T-cell (primary cell): Measurements from ENCODE around the gene TBC1D30. TPM values are rescaled to one million over a fixed set of nuclear protein-coding genes. Genes with fewer than 3 reads are reported as not detected.

ENCODE experiments used
- ATAC-seq, 4 experiments: fragments of 200-7000 bp in 3 of 4; fragments of 150-1000 bp in 1 of 4; cut with Tn5 transposase; replicated peaks in 1 of 4; 1 replicate in 3 of 4; 2 replicates in 1 of 4; pipeline ENCODE4 v1.10.0; 2021; ENCODE audit warnings: moderate library complexity in 3 of 4, mild to moderate bottlenecking in 2 of 4, moderate number of reproducible peaks in 1 of 4
- CTCF ChIA-PET, 2 donors: fragments of 300-600 bp; sonication (Branson Sonifier 250); formaldehyde crosslinking; loops; one replicate each; lab custom pipeline; 2022; ENCODE audit warnings: antibody characterized with exemption in 2 of 2; lab: Charles Lee
- POLR2A ChIA-PET, 2 donors: fragments of 300-600 bp; sonication (Branson Sonifier 250); formaldehyde crosslinking; loops; one replicate each; lab custom pipeline; 2022; ENCODE audit warnings: antibody characterized with exemption in 2 of 2; lab: Charles Lee
- DNase-seq, 35 experiments: peaks; one replicate each; pipeline versions ENCODE4 v3.0.0 to v3.0.0-alpha.2; 2013 to 2023
- H3K27ac ChIP-seq: one replicate; pipeline ENCODE4 v1.5.1; 2013; ENCODE audit warnings: low read length
- H3K27me3 ChIP-seq, 2 experiments: replicated peaks in 1 of 2; 1 replicate in 1 of 2; 2 replicates in 1 of 2; pipeline versions ENCODE4 v1.6.1 to v1.7.0; 2013; ENCODE audit warnings: low read length in 1 of 2, mixed read lengths in 1 of 2; ENCODE audit not compliant: control insufficient read depth in 2 of 2, insufficient read depth in 2 of 2; ENCODE audit errors: extremely low read depth in 1 of 2
- H3K36me3 ChIP-seq, 2 donors: 1 replicate in 1 of 2; 2 replicates in 1 of 2; pipeline versions ENCODE4 v1.6.1 to v1.7.0; 2013; ENCODE audit warnings: low read length in 1 of 2; ENCODE audit not compliant: control insufficient read depth in 2 of 2, insufficient read depth in 1 of 2; ENCODE audit errors: extremely low read depth in 1 of 2
- H3K4me1 ChIP-seq, 2 experiments: 1 replicate in 1 of 2; 2 replicates in 1 of 2; pipeline versions ENCODE4 v1.6.1 to v1.7.0; 2013; ENCODE audit warnings: low read length in 2 of 2, mixed read lengths in 1 of 2; ENCODE audit not compliant: insufficient read depth in 2 of 2, control insufficient read depth in 1 of 2; ENCODE audit errors: extremely low read depth in 1 of 2
- H3K4me3 ChIP-seq, 2 donors: 1 replicate in 1 of 2; 2 replicates in 1 of 2; pipeline versions ENCODE4 v1.5.1 to v1.7.0; 2013; ENCODE audit warnings: mild to moderate bottlenecking in 2 of 2, low read length in 1 of 2, moderate library complexity in 1 of 2; ENCODE audit not compliant: control insufficient read depth in 1 of 2; ENCODE audit errors: extremely low read depth in 1 of 2
- H3K9me3 ChIP-seq: 2 replicates; pipeline ENCODE4 v1.7.0; 2013
- H3K27ac Mint-ChIP-seq, 2 donors: one replicate each; pipeline ENCODE4 v1.8.0; 2020 to 2021; ENCODE audit warnings: mild to moderate bottlenecking in 2 of 2, mixed read lengths in 2 of 2
- H3K27me3 Mint-ChIP-seq, 2 donors: one replicate each; pipeline ENCODE4 v1.8.0; 2021 to 2022; ENCODE audit warnings: mixed read lengths in 2 of 2
- H3K36me3 Mint-ChIP-seq: one replicate; pipeline ENCODE4 v1.8.0; 2021; ENCODE audit warnings: mixed read lengths
- H3K4me1 Mint-ChIP-seq, 3 donors: one replicate each; pipeline ENCODE4 v1.8.0; 2020 to 2022; ENCODE audit warnings: mixed read lengths in 3 of 3, mild to moderate bottlenecking in 1 of 3
- H3K4me3 Mint-ChIP-seq, 3 donors: one replicate each; pipeline ENCODE4 v1.8.0; 2020 to 2022; ENCODE audit warnings: mild to moderate bottlenecking in 3 of 3, mixed read lengths in 3 of 3, moderate library complexity in 3 of 3
- H3K9me3 Mint-ChIP-seq, 3 donors: one replicate each; pipeline ENCODE4 v1.8.0; 2020 to 2022; ENCODE audit warnings: mixed read lengths in 3 of 3
- WGBS: methylation state at CpG from one replicate; pipeline ENCODE4 v1.1.5; 2013; ENCODE audit warnings: missing lambda C conversion rate; ENCODE audit not compliant: insufficient coverage; 5-methylcytosine and 5-hydroxymethylcytosine counted together
- total RNA-seq, 35 experiments: library from RNA in 6 of 35; stranded (reverse) in 6 of 35; fragments of 120-200 nt in 1 of 35; gene quantifications; one replicate each; pipeline versions ENCODE4 v1.2.1 to v1.2.4 and lab custom pipeline; 2013 to 2026

Gene TBC1D30
- total RNA-seq, 5 donors from 2014 or later (not counting 1 experiment from before 2014, with no cell fraction given): 0.07 to 0.73 (median 0.41) TPM

DNA sequence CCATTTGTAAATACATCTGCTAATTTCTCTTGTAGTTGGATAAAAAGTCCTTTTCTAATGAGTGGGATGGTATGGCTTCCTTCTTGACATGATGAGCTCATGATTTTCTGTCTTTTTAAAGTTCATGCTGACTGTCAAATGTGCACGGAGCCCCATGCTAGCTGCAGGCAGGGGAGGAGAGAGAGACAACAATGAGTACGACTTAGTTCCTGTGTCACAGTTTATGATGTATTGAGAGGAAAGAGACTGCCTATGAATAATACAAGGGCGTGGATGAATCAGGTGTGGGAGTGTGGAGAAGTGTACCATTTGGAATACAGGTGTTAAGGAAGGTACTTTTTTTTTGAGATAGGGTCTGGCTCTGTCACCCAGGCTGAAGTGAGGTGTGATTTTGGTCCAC lies 10.7 kb upstream of the TBC1D30 start:
- no peaks in the 10 kb centered on the region for H3K36me3 ChIP-seq
- H3K27me3 Mint-ChIP-seq: peaks cover 18 to 20% of the 10 kb centered on the region in 2 donors
- H3K27me3 ChIP-seq: peaks cover 0 to 8% of the 10 kb centered on the region in 2 experiments
- ChIA-PET CTCF (no interaction called here), POLR2A (no interaction called here)
- DNase-seq: no peak
- no peak overlapping the region for H3K4me3 ChIP-seq
- no peak overlapping the region for H3K27ac Mint-ChIP-seq
- H3K9me3 Mint-ChIP-seq: no peaks in the 10 kb centered on the region
- no peaks in the 10 kb centered on the region for H3K36me3 Mint-ChIP-seq
- no peak overlapping the region for H3K27ac ChIP-seq
- ATAC-seq: no peak
- no peaks in the 10 kb centered on the region for H3K4me1 ChIP-seq
- no peak overlapping the region for H3K4me3 Mint-ChIP-seq
- 71% methylated on average over 3 of the region's 3 CpGs for WGBS
- no peaks in the 10 kb centered on the region for H3K9me3 ChIP-seq
- peaks cover 0 to 2% (median 0%) of the 10 kb centered on the region in 3 donors for H3K4me1 Mint-ChIP-seq

DNA sequence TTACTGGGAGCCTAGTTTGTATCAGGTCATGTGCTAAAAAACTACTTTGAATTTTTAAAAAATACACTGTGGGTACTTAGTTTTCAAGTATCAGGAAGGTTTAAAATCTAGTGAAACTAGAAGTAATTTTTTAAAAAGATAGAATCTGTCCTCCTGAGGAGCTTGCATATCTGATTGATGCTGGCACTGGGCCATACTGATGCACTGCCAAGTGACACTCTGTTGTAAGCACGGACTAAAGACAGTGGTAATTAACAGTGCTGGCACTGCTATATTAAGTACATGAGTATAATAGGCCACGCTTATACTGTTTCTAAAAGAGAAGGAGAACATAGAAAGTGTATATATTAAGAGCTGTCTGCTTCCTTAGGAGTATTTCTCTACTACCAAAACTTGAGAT lies 10.0 kb upstream of the TBC1D30 start:
- POLR2A ChIA-PET: no interaction called here

DNA sequence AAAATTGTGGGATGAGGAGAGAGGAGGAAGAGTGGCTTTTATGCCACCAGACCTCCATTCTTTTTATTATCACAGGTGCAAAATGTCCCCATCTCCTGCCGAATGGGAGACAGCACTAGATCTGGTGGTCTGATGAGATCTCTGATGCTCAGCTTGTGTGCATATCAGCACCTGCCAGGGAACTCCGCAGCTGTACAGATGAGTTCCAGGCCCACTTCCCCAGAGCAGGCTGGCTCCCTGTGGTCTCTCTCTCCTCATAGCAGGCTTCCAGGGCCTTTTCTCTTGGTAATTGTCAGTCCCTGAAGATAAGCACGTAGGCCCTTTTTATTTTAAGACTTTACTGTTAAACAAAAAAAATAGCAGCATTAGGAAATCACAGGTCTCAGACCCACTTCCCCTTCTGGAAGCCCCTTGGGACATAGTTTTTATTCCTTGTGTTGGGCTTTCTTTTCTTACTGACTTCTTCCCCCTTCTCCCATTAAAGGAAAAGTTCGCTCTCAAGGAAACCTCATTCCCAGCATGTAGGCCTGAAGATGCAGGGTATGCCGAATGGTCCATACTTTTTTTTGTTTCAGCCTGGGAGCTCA lies 4.5 kb upstream of the TBC1D30 start:
- Histone ChIP-seq H3K9me3 (no peaks in the 10 kb centered on the region), H3K4me1 (peaks cover 3 to 8% of the 10 kb centered on the region in 2 experiments), H3K27me3 (peaks cover 2 to 27% of the 10 kb centered on the region in 2 experiments), H3K4me3 (no peak overlapping the region), H3K36me3 (no peaks in the 10 kb centered on the region), H3K27ac (no peak overlapping the region)
- ChIA-PET POLR2A (no interaction called here), CTCF (interaction anchor here in 1 of 2 donors (1.1 kb wide), 1 partner anchor 414 kb away, joined by 3 read pairs; no protein-coding TSS in a partner anchor)
- Mint-ChIP-seq H3K27ac (no peak overlapping the region), H3K27me3 (peaks cover 16 to 22% of the 10 kb centered on the region in 2 donors), H3K36me3 (no peaks in the 10 kb centered on the region), H3K4me1 (peaks cover 4 to 9% (median 7%) of the 10 kb centered on the region in 3 donors), H3K9me3 (peaks cover 0 to 3% (median 3%) of the 10 kb centered on the region in 3 donors), H3K4me3 (no peak overlapping the region)
- no CpG with 5 or more reads among the region's 5 CpGs for WGBS
- no peak for DNase-seq
- no peak for ATAC-seq

More for the DNA sequence above, 10.0 kb upstream of the TBC1D30 start:
- Mint-ChIP-seq H3K4me3 (no peak overlapping the region), H3K4me1 (peaks cover 0 to 2% (median 0%) of the 10 kb centered on the region in 3 donors), H3K27me3 (peaks cover 16 to 20% of the 10 kb centered on the region in 2 donors), H3K9me3 (no peaks in the 10 kb centered on the region), H3K36me3 (no peaks in the 10 kb centered on the region), H3K27ac (no peak overlapping the region)
- no peaks in the 10 kb centered on the region for H3K36me3 ChIP-seq
- H3K9me3 ChIP-seq: no peaks in the 10 kb centered on the region
- CTCF ChIA-PET: interaction anchor here in 1 of 2 donors (0.5 kb wide), 1 partner anchor 1395 kb away, joined by 5 read pairs; no protein-coding TSS in a partner anchor
- no CpG with 5 or more reads among the region's 2 CpGs for WGBS
- ATAC-seq (no peak), DNase-seq (no peak)
- H3K27ac ChIP-seq: no peak overlapping the region
- H3K4me3 ChIP-seq: no peak overlapping the region
- no peaks in the 10 kb centered on the region for H3K4me1 ChIP-seq
- H3K27me3 ChIP-seq: peaks cover 0 to 8% of the 10 kb centered on the region in 2 experiments

DNA sequence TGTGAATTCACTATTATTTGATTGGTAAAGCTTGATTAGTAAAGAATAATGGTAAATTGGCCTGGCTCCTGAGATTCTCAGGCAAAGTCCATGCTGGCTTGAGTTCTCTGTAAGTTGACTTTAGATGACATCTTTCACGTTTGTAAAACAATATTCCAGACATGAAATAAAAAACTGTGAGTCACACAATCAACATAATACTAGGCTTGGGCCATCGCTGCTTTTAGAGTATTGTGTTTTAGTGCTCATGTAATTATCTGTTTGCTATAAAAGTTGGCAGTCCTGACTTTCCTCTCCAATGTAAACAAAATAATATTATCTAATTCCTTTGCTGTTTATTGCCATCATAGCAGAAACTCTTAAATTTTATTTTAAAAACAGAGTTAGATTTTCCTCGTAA lies 3.9 kb upstream of the TBC1D30 start:
- ATAC-seq: no peak
- DNase-seq: no peak
- Mint-ChIP-seq H3K4me3 (no peak overlapping the region), H3K27me3 (peaks cover 22 to 26% of the 10 kb centered on the region in 2 donors), H3K36me3 (no peaks in the 10 kb centered on the region), H3K4me1 (peaks cover 10 to 12% (median 12%) of the 10 kb centered on the region in 3 donors), H3K27ac (no peak overlapping the region), H3K9me3 (peaks cover 0 to 3% (median 3%) of the 10 kb centered on the region in 3 donors)
- Histone ChIP-seq H3K4me1 (peaks cover 6 to 15% of the 10 kb centered on the region in 2 experiments), H3K9me3 (no peaks in the 10 kb centered on the region), H3K4me3 (no peak overlapping the region), H3K27me3 (peaks cover 6 to 34% of the 10 kb centered on the region in 2 experiments), H3K27ac (no peak overlapping the region), H3K36me3 (no peaks in the 10 kb centered on the region)
- WGBS: no CpG with 5 or more reads among the region's 3 CpGs
- ChIA-PET POLR2A (no interaction called here), CTCF (no interaction called here)

DNA sequence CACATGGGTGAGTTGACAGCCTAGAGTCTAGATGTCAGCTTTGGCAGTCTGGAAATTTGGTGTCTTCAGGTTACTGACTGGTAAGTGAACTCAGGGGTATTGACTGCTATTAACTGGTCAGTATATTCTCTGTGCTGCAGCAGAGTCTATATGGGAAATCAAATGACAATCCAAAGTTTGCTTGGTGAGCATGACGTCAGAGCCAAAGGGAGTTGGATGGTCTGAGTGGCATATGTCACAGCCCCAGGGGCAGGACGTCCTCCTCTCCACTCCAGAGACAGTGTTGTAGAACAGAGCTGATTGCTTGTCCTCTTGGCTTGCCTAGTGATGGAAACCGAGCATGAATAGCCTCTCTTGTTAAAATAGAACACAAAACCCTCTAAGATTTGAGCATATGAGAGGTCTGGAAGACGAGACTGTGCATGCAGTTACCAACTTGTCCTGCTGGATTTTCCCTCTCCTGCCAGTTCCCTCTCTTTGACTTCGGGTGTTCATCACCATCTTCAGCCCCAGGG lies 3.3 kb upstream of the TBC1D30 start:
- Histone ChIP-seq H3K4me1 (peaks cover 6 to 21% of the 10 kb centered on the region in 2 experiments), H3K9me3 (no peaks in the 10 kb centered on the region), H3K27me3 (peaks cover 6 to 39% of the 10 kb centered on the region in 2 experiments), H3K27ac (no peak overlapping the region), H3K36me3 (no peaks in the 10 kb centered on the region), H3K4me3 (no peak overlapping the region)
- ATAC-seq (no peak), DNase-seq (no peak)
- Mint-ChIP-seq H3K4me3 (no peak overlapping the region), H3K4me1 (peaks cover 15 to 17% (median 17%) of the 10 kb centered on the region in 3 donors), H3K27me3 (peaks cover 26 to 32% of the 10 kb centered on the region in 2 donors), H3K9me3 (peaks cover 0 to 3% (median 3%) of the 10 kb centered on the region in 3 donors), H3K27ac (no peak overlapping the region), H3K36me3 (no peaks in the 10 kb centered on the region)
- ChIA-PET CTCF (no interaction called here), POLR2A (no interaction called here)
- 86% methylated on average over 1 of the region's 5 CpGs for WGBS

DNA sequence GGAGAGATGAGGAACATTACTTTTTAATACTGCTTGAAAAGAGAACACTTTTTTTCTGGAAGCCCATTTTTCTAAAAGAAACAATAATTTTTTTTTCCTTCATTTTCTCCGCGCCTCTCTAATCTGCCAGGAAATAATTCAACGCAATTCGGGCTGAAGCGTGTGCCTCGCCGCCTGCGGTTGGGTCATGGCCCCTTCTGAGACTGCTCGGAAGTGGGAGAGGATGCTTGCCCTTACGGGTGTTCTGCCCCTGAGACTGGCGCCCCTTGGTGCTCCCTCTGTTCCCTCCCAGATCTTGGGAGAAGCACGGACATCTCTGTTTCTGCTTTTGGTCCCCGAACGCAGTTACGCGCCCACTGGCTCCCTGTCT lies 332 bp upstream of the TBC1D30 start:
- H3K4me3 Mint-ChIP-seq: peak overlapping the region; percentile 24 to 75 (median 58)
- H3K27ac Mint-ChIP-seq: no peak overlapping the region
- WGBS: 0% methylated on average over 16 of the region's 16 CpGs
- DNase-seq (no peak), ATAC-seq (peak in 3 of 4 experiments; percentile 16 to 27 (median 23))
- Histone ChIP-seq H3K36me3 (no peaks in the 10 kb centered on the region), H3K27me3 (peaks cover 15 to 45% of the 10 kb centered on the region in 2 experiments), H3K4me3 (peak overlapping the region; percentile 17 to 67), H3K27ac (no peak overlapping the region), H3K4me1 (peaks cover 6 to 24% of the 10 kb centered on the region in 2 experiments), H3K9me3 (peaks cover 2% of the 10 kb centered on the region)
- ChIA-PET POLR2A (no interaction called here), CTCF (no interaction called here)
- H3K27me3 Mint-ChIP-seq: peaks cover 43 to 59% of the 10 kb centered on the region in 2 donors
- no peaks in the 10 kb centered on the region for H3K36me3 Mint-ChIP-seq
- peaks cover 0 to 3% (median 3%) of the 10 kb centered on the region in 3 donors for H3K9me3 Mint-ChIP-seq
- H3K4me1 Mint-ChIP-seq: peaks cover 21 to 23% (median 22%) of the 10 kb centered on the region in 3 donors
